Natural killer cell (primary cell): Measurements from ENCODE around the gene ITGB5. TPM values are rescaled to one million over a fixed set of nuclear protein-coding genes. Genes with fewer than 3 reads are reported as not detected.

Experiments used
- ATAC-seq, 3 donors: fragments of 150-1000 bp in 2 of 3; fragments of 200-7000 bp in 1 of 3; cut with Tn5 transposase; 1 replicate in 1 of 3; 2 replicates in 2 of 3; pipeline ENCODE4 v1.10.0; 2021; ENCODE audit warnings: mild to moderate bottlenecking in 2 of 3, moderate library complexity in 2 of 3
- DNase-seq, 2 donors: peaks; one replicate each; pipeline versions ENCODE4 v3.0.0 to v3.0.0-alpha.2; 2013 to 2021; ENCODE audit warnings: mixed read lengths in 1 of 2
- H3K27ac ChIP-seq: one replicate; pipeline ENCODE4 v1.5.1; 2013; ENCODE audit warnings: mild to moderate bottlenecking, low read length
- H3K27me3 ChIP-seq: one replicate; pipeline ENCODE4 v1.6.1; 2013; ENCODE audit warnings: low read length; ENCODE audit not compliant: control insufficient read depth, insufficient read depth
- H3K36me3 ChIP-seq: one replicate; pipeline ENCODE4 v1.6.1; 2013; ENCODE audit warnings: low read length; ENCODE audit not compliant: control insufficient read depth, insufficient read depth
- H3K4me1 ChIP-seq: one replicate; pipeline ENCODE4 v1.6.1; 2013; ENCODE audit warnings: low read length; ENCODE audit not compliant: control insufficient read depth, insufficient read depth
- H3K4me3 ChIP-seq: one replicate; pipeline ENCODE4 v1.5.1; 2013; ENCODE audit warnings: low read length
- H3K9me3 ChIP-seq: one replicate; pipeline ENCODE4 v1.6.1; 2013; ENCODE audit warnings: low read length; ENCODE audit not compliant: control insufficient read depth, insufficient read depth
- H3K27ac Mint-ChIP-seq, 2 donors: one replicate each; pipeline ENCODE4 v1.8.0; 2022; ENCODE audit warnings: mild to moderate bottlenecking in 2 of 2, mixed read lengths in 2 of 2, moderate library complexity in 1 of 2
- H3K27me3 Mint-ChIP-seq, 2 donors: one replicate each; pipeline ENCODE4 v1.8.0; 2022; ENCODE audit warnings: low read depth in 2 of 2, mixed read lengths in 2 of 2
- H3K36me3 Mint-ChIP-seq: one replicate; pipeline ENCODE4 v1.8.0; 2022; ENCODE audit warnings: mixed read lengths
- H3K4me1 Mint-ChIP-seq, 2 donors: one replicate each; pipeline ENCODE4 v1.8.0; 2022; ENCODE audit warnings: mixed read lengths in 2 of 2
- H3K4me3 Mint-ChIP-seq: one replicate; pipeline ENCODE4 v1.8.0; 2022; ENCODE audit warnings: mild to moderate bottlenecking, moderate library complexity, mixed read lengths
- H3K9me3 Mint-ChIP-seq, 2 donors: one replicate each; pipeline ENCODE4 v1.8.0; 2022; ENCODE audit warnings: mixed read lengths in 2 of 2
- WGBS: methylation state at CpG from one replicate; pipeline ENCODE4 v1.1.7; 2013; ENCODE audit warnings: missing lambda C conversion rate; ENCODE audit not compliant: insufficient coverage; 5-methylcytosine and 5-hydroxymethylcytosine counted together
- intact Hi-C: fragments of 100-400 bp; cut with micrococcal nuclease; formaldehyde crosslinking; loops from one replicate; pipeline ENCODE4 v1.14.2; 2022
- total RNA-seq, 4 donors: library from RNA; stranded (reverse); fragments of 120-200 nt in 1 of 4; gene quantifications; one replicate each; pipeline versions ENCODE4 v1.2.3 to v1.2.4, GENCODE V29; 2013 to 2022
- TF ChIP-seq, protein P1 (sequence below): fragments of 200-600 bp; IDR thresholded peaks from one replicate; pipeline ENCODE4 v1.8.0; 2022; ENCODE audit warnings: antibody characterized with exemption

ITGB5 gene
- total RNA-seq, 3 donors from 2014 or later (not counting 1 experiment from before 2014, with no cell fraction given) = 1.0 to 8.4 (median 5.4) TPM

DNA sequence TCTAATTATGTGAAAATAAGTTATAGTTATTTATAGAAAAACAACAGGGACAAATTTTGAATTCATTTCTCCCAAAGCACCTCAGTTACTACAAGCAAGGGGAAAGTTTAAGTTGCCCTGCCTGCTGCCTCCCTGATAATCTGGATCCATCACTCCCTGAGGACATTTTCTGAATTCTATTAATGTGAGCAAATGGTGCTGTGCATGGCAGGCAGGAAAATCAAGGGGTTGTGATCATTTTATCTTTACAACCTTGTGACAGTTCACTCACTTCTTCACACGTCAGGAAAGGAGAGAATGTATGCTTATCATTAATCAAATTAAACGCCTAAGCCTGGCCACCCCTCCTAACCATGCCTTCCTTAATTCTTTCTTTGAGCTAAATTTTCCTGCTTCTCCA lies 39.3 kb downstream of the ITGB5 start:
- H3K9me3 ChIP-seq = no peaks in the 10 kb centered on the region
- no peaks in the 10 kb centered on the region for H3K4me1 Mint-ChIP-seq
- H3K27ac ChIP-seq = no peak overlapping the region
- no peak for DNase-seq
- H3K36me3 Mint-ChIP-seq = no peaks in the 10 kb centered on the region
- H3K4me1 ChIP-seq = no peaks in the 10 kb centered on the region
- H3K27me3 Mint-ChIP-seq = peaks cover 9% of the 10 kb centered on the region in 2 donors
- no peaks in the 10 kb centered on the region for H3K9me3 Mint-ChIP-seq
- H3K27ac Mint-ChIP-seq = no peak overlapping the region
- H3K36me3 ChIP-seq = no peaks in the 10 kb centered on the region
- H3K27me3 ChIP-seq = no peaks in the 10 kb centered on the region
- intact Hi-C loops = no loop called here
- H3K4me3 ChIP-seq = no peak overlapping the region
- WGBS = 75% methylated on average over 2 of the region's 2 CpGs
- H3K4me3 Mint-ChIP-seq = no peak overlapping the region
- ATAC-seq = no peak
- TF ChIP-seq, protein P1, sequence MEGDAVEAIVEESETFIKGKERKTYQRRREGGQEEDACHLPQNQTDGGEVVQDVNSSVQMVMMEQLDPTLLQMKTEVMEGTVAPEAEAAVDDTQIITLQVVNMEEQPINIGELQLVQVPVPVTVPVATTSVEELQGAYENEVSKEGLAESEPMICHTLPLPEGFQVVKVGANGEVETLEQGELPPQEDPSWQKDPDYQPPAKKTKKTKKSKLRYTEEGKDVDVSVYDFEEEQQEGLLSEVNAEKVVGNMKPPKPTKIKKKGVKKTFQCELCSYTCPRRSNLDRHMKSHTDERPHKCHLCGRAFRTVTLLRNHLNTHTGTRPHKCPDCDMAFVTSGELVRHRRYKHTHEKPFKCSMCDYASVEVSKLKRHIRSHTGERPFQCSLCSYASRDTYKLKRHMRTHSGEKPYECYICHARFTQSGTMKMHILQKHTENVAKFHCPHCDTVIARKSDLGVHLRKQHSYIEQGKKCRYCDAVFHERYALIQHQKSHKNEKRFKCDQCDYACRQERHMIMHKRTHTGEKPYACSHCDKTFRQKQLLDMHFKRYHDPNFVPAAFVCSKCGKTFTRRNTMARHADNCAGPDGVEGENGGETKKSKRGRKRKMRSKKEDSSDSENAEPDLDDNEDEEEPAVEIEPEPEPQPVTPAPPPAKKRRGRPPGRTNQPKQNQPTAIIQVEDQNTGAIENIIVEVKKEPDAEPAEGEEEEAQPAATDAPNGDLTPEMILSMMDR = no peak

DNA sequence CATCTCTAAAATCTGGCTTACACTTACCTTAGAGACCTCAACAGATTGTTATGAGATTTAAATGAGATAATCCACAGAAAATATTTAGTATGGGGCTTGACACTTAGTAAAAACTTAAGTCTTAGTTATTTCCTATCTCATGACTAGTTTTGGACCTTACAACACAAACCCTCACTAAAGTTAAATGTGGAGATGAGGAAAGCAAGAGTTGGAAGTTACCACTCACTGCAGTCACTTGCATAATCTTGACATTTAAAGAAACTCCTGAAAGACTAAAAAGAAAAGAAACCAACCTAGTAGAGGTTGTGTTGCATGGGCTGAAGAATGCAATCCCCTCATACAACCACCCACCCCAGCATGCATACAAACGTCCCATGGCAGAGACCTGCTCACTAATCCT lies 40.1 kb downstream of the ITGB5 start:
- Histone ChIP-seq H3K36me3 (no peaks in the 10 kb centered on the region), H3K27ac (no peak overlapping the region), H3K4me3 (no peak overlapping the region), H3K4me1 (no peaks in the 10 kb centered on the region), H3K27me3 (no peaks in the 10 kb centered on the region), H3K9me3 (no peaks in the 10 kb centered on the region)
- H3K27me3 Mint-ChIP-seq = peaks cover 3 to 6% of the 10 kb centered on the region in 2 donors
- 62% methylated on average over 1 of the region's 1 CpG for WGBS
- no peak overlapping the region for H3K27ac Mint-ChIP-seq
- ATAC-seq (no peak), DNase-seq (no peak)
- no peak overlapping the region for H3K4me3 Mint-ChIP-seq
- TF ChIP-seq, protein P1 = no peak
- H3K9me3 Mint-ChIP-seq = no peaks in the 10 kb centered on the region
- no peaks in the 10 kb centered on the region for H3K4me1 Mint-ChIP-seq
- H3K36me3 Mint-ChIP-seq = no peaks in the 10 kb centered on the region
- intact Hi-C loops = no loop called here

DNA sequence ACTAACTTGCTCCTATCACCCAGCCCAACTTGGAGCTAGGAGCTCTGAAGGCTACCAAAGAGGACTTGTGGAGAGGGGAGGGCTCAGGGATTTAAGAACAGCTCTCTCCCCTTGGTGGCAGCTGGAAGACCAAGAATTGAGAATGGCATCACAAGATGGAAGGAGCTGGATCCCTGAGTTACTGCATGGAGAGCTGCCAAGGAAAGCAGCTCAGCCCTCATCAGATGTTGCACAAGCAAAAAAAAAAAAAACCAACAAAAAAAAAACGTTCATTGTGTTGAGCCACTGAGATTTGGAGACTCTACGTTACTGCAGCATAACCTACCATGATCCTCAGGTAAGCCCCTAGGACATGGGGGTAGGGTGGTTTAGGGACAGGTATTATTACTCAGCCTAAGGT lies 41.0 kb downstream of the ITGB5 start:
- no peak overlapping the region for H3K27ac ChIP-seq
- Mint-ChIP-seq H3K27me3 (peaks cover 6 to 7% of the 10 kb centered on the region in 2 donors), H3K27ac (no peak overlapping the region), H3K9me3 (no peaks in the 10 kb centered on the region), H3K36me3 (no peaks in the 10 kb centered on the region), H3K4me3 (no peak overlapping the region), H3K4me1 (no peaks in the 10 kb centered on the region)
- intact Hi-C loops = no loop called here
- ATAC-seq (no peak), DNase-seq (no peak)
- no peaks in the 10 kb centered on the region for H3K4me1 ChIP-seq
- no peak overlapping the region for H3K4me3 ChIP-seq
- H3K27me3 ChIP-seq = no peaks in the 10 kb centered on the region
- TF ChIP-seq, protein P1 = no peak
- WGBS = 91% methylated on average over 1 of the region's 2 CpGs
- no peaks in the 10 kb centered on the region for H3K9me3 ChIP-seq
- no peaks in the 10 kb centered on the region for H3K36me3 ChIP-seq

DNA sequence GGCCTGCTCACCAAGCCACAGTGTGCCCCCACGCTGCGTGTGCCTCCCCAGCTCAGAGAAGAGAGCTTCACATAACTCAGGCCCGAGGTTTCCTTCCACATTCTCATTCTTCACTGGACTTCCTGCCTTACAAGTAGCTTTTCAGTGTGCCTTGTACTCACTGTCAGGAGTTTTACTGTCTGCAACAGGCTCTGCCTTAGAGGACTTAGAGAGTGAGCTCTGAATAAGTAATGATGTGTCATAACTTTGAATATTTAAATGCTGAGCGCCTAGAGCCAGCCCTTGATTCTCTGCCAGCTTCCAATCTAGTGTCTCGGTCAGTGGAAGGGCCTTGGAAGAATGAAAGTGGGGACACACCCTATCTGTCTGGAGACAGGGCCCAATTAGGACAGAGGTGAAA lies 41.8 kb downstream of the ITGB5 start:
- Histone ChIP-seq H3K27ac (no peak overlapping the region), H3K9me3 (no peaks in the 10 kb centered on the region), H3K4me1 (no peaks in the 10 kb centered on the region), H3K36me3 (no peaks in the 10 kb centered on the region), H3K27me3 (no peaks in the 10 kb centered on the region), H3K4me3 (no peak overlapping the region)
- ATAC-seq (no peak), DNase-seq (no peak)
- no peaks in the 10 kb centered on the region for H3K36me3 Mint-ChIP-seq
- WGBS = 62% methylated on average over 5 of the region's 5 CpGs
- H3K27ac Mint-ChIP-seq = no peak overlapping the region
- H3K4me3 Mint-ChIP-seq = no peak overlapping the region
- no peaks in the 10 kb centered on the region for H3K9me3 Mint-ChIP-seq
- no peaks in the 10 kb centered on the region for H3K4me1 Mint-ChIP-seq
- peaks cover 8 to 9% of the 10 kb centered on the region in 2 donors for H3K27me3 Mint-ChIP-seq
- TF ChIP-seq, protein P1 = no peak
- intact Hi-C loops = no loop called here
